Tibial artery (tissue), 4 donors: Measurements from ENCODE around the gene MDN1.

Experiments used
- DNase-seq, 2 donors: peaks; one replicate each; pipeline ENCODE4 v3.0.0-alpha.2; 2019
- H3K27ac ChIP-seq, 2 donors: fragments of 200-600 bp; sonication (generic) in 1 of 2; 1 replicate in 1 of 2; 2 replicates in 1 of 2; pipeline ENCODE4 v1.5.1; 2018 to 2019; ENCODE audit warnings: mild to moderate bottlenecking in 1 of 2
- H3K27me3 ChIP-seq, 2 donors: fragments of 200-600 bp; sonication (generic) in 1 of 2; one replicate each; pipeline versions ENCODE4 v1.5.1 to v1.6.0; 2016 to 2019
- H3K36me3 ChIP-seq, 3 donors: fragments of 200-600 bp; sonication (generic) in 2 of 3; one replicate each; pipeline ENCODE4 v1.5.1; 2016 to 2019; ENCODE audit warnings: mild to moderate bottlenecking in 2 of 3
- H3K4me1 ChIP-seq, 4 donors: fragments of 200-600 bp; sonication (generic) in 2 of 4; 1 replicate in 3 of 4; 2 replicates in 1 of 4; pipeline ENCODE4 v1.5.1; 2016 to 2019
- H3K4me3 ChIP-seq, 2 donors: fragments of 200-600 bp; sonication (generic) in 1 of 2; 1 replicate in 1 of 2; 2 replicates in 1 of 2; pipeline ENCODE4 v1.5.1; 2018 to 2019; ENCODE audit warnings: mild to moderate bottlenecking in 2 of 2
- H3K9me3 ChIP-seq, 3 donors: fragments of 200-600 bp; sonication (generic) in 1 of 3; one replicate each; pipeline ENCODE4 v1.5.1; 2016 to 2019
- intact Hi-C: fragments of 100-400 bp; cut with DNase I; formaldehyde crosslinking; loops from one replicate; pipeline ENCODE4 v1.15.0; 2023; ENCODE audit warnings: low total_unique reads
- TF ChIP-seq, protein P1 (sequence below), 2 experiments: fragments of 200-600 bp in 1 of 2; fragments of 450-650 bp in 1 of 2; IDR thresholded peaks; one replicate each; pipeline ENCODE4 v1.5.1; 2017 to 2019; ENCODE audit warnings: antibody characterized with exemption in 2 of 2, mild to moderate bottlenecking in 1 of 2, moderate library complexity in 1 of 2

Gene MDN1

DNA sequence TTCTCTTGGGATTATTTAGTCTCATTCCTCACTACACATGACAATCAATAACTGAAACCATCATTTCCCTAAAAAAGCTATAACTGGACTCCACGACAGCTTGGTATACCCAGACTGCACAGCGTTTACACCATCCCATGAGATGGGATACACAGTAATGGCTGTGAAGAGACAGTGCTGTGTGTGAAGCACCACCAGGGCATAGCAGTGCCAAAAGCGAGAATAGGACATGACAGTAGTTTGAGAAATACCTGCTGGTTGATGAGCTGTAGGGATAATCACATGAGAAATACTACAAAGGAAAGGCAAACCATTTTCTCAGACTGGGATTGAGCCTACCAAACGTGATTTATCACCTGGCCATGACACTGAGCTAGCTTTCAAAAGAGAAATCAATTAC, 158.6 kb downstream of the MDN1 start:
- intact Hi-C loops: no loop called here
- TF ChIP-seq, protein P1, sequence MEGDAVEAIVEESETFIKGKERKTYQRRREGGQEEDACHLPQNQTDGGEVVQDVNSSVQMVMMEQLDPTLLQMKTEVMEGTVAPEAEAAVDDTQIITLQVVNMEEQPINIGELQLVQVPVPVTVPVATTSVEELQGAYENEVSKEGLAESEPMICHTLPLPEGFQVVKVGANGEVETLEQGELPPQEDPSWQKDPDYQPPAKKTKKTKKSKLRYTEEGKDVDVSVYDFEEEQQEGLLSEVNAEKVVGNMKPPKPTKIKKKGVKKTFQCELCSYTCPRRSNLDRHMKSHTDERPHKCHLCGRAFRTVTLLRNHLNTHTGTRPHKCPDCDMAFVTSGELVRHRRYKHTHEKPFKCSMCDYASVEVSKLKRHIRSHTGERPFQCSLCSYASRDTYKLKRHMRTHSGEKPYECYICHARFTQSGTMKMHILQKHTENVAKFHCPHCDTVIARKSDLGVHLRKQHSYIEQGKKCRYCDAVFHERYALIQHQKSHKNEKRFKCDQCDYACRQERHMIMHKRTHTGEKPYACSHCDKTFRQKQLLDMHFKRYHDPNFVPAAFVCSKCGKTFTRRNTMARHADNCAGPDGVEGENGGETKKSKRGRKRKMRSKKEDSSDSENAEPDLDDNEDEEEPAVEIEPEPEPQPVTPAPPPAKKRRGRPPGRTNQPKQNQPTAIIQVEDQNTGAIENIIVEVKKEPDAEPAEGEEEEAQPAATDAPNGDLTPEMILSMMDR (IDR thresholded peaks at IDR 0.05): no peak
- Histone ChIP-seq H3K27ac (no peak overlapping the region), H3K4me1 (no peaks in the 10 kb centered on the region), H3K9me3 (no peaks in the 10 kb centered on the region), H3K36me3 (peaks cover 61 to 95% (median 79%) of the 10 kb centered on the region in 3 donors), H3K27me3 (no peaks in the 10 kb centered on the region), H3K4me3 (no peak overlapping the region)
- no peak for DNase-seq

- no peak overlapping the region for H3K27ac ChIP-seq
- intact Hi-C loops: no loop called here
- H3K4me1 ChIP-seq: no peaks in the 10 kb centered on the region
- no peaks in the 10 kb centered on the region for H3K27me3 ChIP-seq
- no peak overlapping the region for H3K4me3 ChIP-seq
- H3K9me3 ChIP-seq: no peaks in the 10 kb centered on the region
- no peak for DNase-seq
- TF ChIP-seq, protein P1 (IDR thresholded peaks at IDR 0.05): no peak
- H3K36me3 ChIP-seq: peaks cover 78 to 98% (median 79%) of the 10 kb centered on the region in 3 donors
Measured at GRCh38 chr6:89657445-89658158, 162.0 kb downstream of the MDN1 start.

DNA sequence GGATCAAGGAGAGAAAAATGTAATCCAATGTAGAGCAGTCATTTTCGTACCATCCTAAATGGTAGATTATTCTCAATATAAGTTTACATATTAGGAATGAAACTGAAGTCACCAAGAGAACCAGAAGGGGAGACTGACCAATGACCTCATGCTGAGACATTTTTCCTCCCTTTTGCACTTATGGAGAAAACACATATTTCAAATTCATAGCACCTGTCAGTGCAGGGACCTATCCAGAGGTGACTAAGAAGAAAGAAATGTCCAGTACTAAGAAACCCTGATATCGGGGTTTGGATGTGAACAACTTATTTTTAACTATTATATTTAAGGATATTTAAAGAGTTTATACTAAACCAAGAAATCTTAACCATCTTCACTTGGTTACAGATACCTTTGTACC, 164.5 kb downstream of the MDN1 start:
- no peak for DNase-seq
- Histone ChIP-seq H3K27me3 (no peaks in the 10 kb centered on the region), H3K36me3 (peaks cover 76 to 95% (median 80%) of the 10 kb centered on the region in 3 donors), H3K4me3 (no peak overlapping the region), H3K27ac (no peak overlapping the region), H3K4me1 (no peaks in the 10 kb centered on the region), H3K9me3 (no peaks in the 10 kb centered on the region)
- TF ChIP-seq, protein P1 (IDR thresholded peaks at IDR 0.05): no peak
- intact Hi-C loops: no loop called here

DNA sequence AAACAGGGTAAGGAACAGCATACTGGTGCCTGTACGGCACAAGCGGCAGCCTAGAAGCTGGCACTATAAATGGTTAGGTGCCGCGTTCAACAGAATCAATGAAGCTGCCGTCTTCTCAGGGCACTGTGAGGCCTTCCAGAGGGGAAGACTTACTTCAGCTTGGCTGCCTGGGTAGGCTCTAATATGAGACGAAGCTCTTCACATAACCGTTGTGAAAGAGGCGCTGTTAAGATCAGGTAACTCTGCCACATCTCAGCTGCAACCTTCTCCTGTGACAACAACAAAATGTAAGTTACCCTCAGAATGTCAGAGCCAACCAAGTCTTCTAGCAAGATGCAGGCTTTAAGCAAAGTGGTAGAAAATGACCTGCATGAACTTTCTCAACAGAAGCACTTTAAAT, 169.0 kb downstream of the MDN1 start:
- Histone ChIP-seq H3K27ac (no peak overlapping the region), H3K4me3 (no peak overlapping the region), H3K9me3 (no peaks in the 10 kb centered on the region), H3K27me3 (no peaks in the 10 kb centered on the region), H3K36me3 (peaks cover 73 to 95% (median 79%) of the 10 kb centered on the region in 3 donors), H3K4me1 (no peaks in the 10 kb centered on the region)
- DNase-seq: no peak
- TF ChIP-seq, protein P1 (IDR thresholded peaks at IDR 0.05): no peak
- intact Hi-C loops: no loop called here

DNA sequence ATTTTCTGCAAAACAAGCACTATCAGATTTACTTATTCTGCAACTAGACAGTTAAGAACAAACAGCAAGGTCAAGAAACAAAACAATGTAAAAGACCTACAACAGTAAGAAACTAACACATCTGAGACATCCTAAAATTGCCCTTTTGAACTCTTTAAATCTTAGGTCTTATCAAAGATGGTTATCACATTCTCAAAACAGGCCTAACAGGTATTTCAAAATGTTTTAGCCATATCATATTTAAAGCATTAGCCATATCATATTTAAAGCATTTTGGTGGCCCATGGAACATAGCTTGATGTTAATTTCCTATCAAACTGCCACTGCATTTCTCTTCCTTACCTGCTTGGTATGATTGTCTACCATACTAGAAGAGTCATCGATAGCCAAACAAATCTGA, 169.9 kb downstream of the MDN1 start:
- Histone ChIP-seq H3K36me3 (peaks cover 70 to 94% (median 75%) of the 10 kb centered on the region in 3 donors), H3K9me3 (no peaks in the 10 kb centered on the region), H3K27ac (no peak overlapping the region), H3K4me1 (no peaks in the 10 kb centered on the region), H3K4me3 (no peak overlapping the region), H3K27me3 (no peaks in the 10 kb centered on the region)
- no peak for DNase-seq
- intact Hi-C loops: loop anchor here (10.0 kb wide), 1 partner anchor 305 kb away; no protein-coding TSS in a partner anchor
- TF ChIP-seq, protein P1 (IDR thresholded peaks at IDR 0.05): no peak
